Type B pancreatic cell (in vitro differentiated cells): Measurements from ENCODE around the gene SMIM29. TPM values are rescaled to one million over a fixed set of nuclear protein-coding genes. Genes with fewer than 3 reads are reported as not detected.
"Not testable (repeated sequence)": the region's sequence is repeated elsewhere in the genome, so short reads cannot be mapped to it uniquely, and the experiment has no call there.

Experiments
- DNase-seq: peaks from one replicate; pipeline ENCODE4 v3.0.0; 2021; ENCODE audit warnings: mixed read lengths; ENCODE audit not compliant: unreplicated experiment; ENCODE audit errors: extremely low spot score
- H3K27ac Mint-ChIP-seq: 2 replicates; pipeline ENCODE4 v1.8.0; 2021; ENCODE audit warnings: mild to moderate bottlenecking, mixed read lengths
- H3K27me3 Mint-ChIP-seq: 2 replicates; pipeline ENCODE4 v1.8.0; 2021; ENCODE audit warnings: mixed read lengths
- H3K36me3 Mint-ChIP-seq: 2 replicates; pipeline ENCODE4 v1.8.0; 2021; ENCODE audit warnings: mixed read lengths
- H3K4me1 Mint-ChIP-seq: one replicate; pipeline ENCODE4 v1.8.0; 2021; ENCODE audit warnings: mixed read lengths; ENCODE audit not compliant: unreplicated experiment
- H3K4me3 Mint-ChIP-seq: 2 replicates; pipeline ENCODE4 v1.8.0; 2021; ENCODE audit warnings: mild to moderate bottlenecking, mixed read lengths
- H3K9me3 Mint-ChIP-seq: 2 replicates; pipeline ENCODE4 v1.8.0; 2021; ENCODE audit warnings: mixed read lengths
- CTCF ChIP-seq: fragments of 200-600 bp; sonication (generic); conservative IDR thresholded peaks from 2 replicates; pipeline ENCODE4 v1.5.0; 2021; ENCODE audit warnings: antibody characterized with exemption, mild to moderate bottlenecking
- total RNA-seq: library from RNA; stranded (reverse); gene quantifications from 2 replicates; pipeline ENCODE4 v1.2.1, GENCODE V29; 2021; ENCODE audit warnings: low replicate concordance

The SMIM29 gene
- total RNA-seq, 1 donor from 2014 or later: 16.0 TPM

GRCh38 chr6:34247481-34248197, 1.2 kb downstream of the SMIM29 start:
- Mint-ChIP-seq H3K4me1 (peaks cover 12% of the 10 kb centered on the region), H3K27ac (peak overlapping the region; percentile 90), H3K4me3 (peak overlapping the region; percentile 93), H3K36me3 (peaks cover 3% of the 10 kb centered on the region), H3K27me3 (no peaks in the 10 kb centered on the region), H3K9me3 (no peaks in the 10 kb centered on the region)
- TF ChIP-seq CTCF: no peak
- DNase-seq: no peak

GRCh38 chr6:34246563-34247391, 2.0 kb downstream of the SMIM29 start:
- H3K27me3 Mint-ChIP-seq: no peaks in the 10 kb centered on the region
- H3K27ac Mint-ChIP-seq: peak overlapping the region; percentile 82
- peak; percentile 51 for TF ChIP-seq CTCF
- H3K4me3 Mint-ChIP-seq: peak overlapping the region; percentile 67
- no peaks in the 10 kb centered on the region for H3K9me3 Mint-ChIP-seq
- DNase-seq: no peak
- peaks cover 18% of the 10 kb centered on the region for H3K4me1 Mint-ChIP-seq
- H3K36me3 Mint-ChIP-seq: peaks cover 3% of the 10 kb centered on the region

GRCh38 chr6:34246249-34246562, 2.6 kb downstream of the SMIM29 start:
- Mint-ChIP-seq H3K4me1 (peaks cover 18% of the 10 kb centered on the region), H3K27me3 (no peaks in the 10 kb centered on the region), H3K36me3 (peaks cover 4% of the 10 kb centered on the region), H3K27ac (peak overlapping the region; percentile 34), H3K4me3 (peak overlapping the region; percentile 55), H3K9me3 (no peaks in the 10 kb centered on the region)
- no peak for TF ChIP-seq CTCF
- DNase-seq: no peak

GRCh38 chr6:34245761-34246140, 3.1 kb downstream of the SMIM29 start:
- not testable (repeated sequence) for DNase-seq, H3K27me3 Mint-ChIP-seq, H3K9me3 Mint-ChIP-seq, H3K36me3 Mint-ChIP-seq
- Mint-ChIP-seq H3K4me1 (peaks cover 18% of the 10 kb centered on the region), H3K27ac (peak overlapping the region; percentile 39), H3K4me3 (peak overlapping the region; percentile 41)

- not testable (repeated sequence) for H3K36me3 Mint-ChIP-seq, H3K27me3 Mint-ChIP-seq, H3K9me3 Mint-ChIP-seq, DNase-seq
- H3K27ac Mint-ChIP-seq: peak overlapping the region; percentile 39
- H3K4me1 Mint-ChIP-seq: peaks cover 18% of the 10 kb centered on the region
- peak overlapping the region; percentile 41 for H3K4me3 Mint-ChIP-seq
Observed at GRCh38 chr6:34245032-34245760, 3.6 kb downstream of the SMIM29 start.

- peak; percentile 56 for TF ChIP-seq CTCF
- H3K4me1 Mint-ChIP-seq: peaks cover 18% of the 10 kb centered on the region
- no peak for DNase-seq
- peak overlapping the region; percentile 70 for H3K27ac Mint-ChIP-seq
- no peak overlapping the region for H3K4me3 Mint-ChIP-seq
- peaks cover 8% of the 10 kb centered on the region for H3K36me3 Mint-ChIP-seq
- H3K27me3 Mint-ChIP-seq: no peaks in the 10 kb centered on the region
- no peaks in the 10 kb centered on the region for H3K9me3 Mint-ChIP-seq
Observed at GRCh38 chr6:34243901-34244884, 4.6 kb downstream of the SMIM29 start.
